GM12891 (cell line): ENCODE measurements around the gene RHOBTB3.

Experiments
- POLR2A ChIP-seq: IDR thresholded peaks from 2 replicates; pipeline ENCODE4 v1.6.1; 2011; ENCODE audit warnings: low read depth, low read length, control low read depth
- POLR2AphosphoS5 ChIP-seq: IDR thresholded peaks from 2 replicates; pipeline ENCODE4 v1.6.1; 2011; ENCODE audit warnings: low read depth, low read length, control low read depth

- TF ChIP-seq POLR2A, result no peak
- TF ChIP-seq POLR2AphosphoS5, result no peak
Observed at GRCh38 chr5:95818181-95819147, 87.3 kb downstream of the RHOBTB3 start.
